Loucy (cell line): ENCODE data around the gene SLC4A5.

Source experiments
- H2AFZ ChIP-seq: fragments of 200-600 bp; sonication (generic); 2 replicates; pipeline ENCODE4 v1.6.0; 2016; ENCODE audit warnings: antibody characterized with exemption, mild to moderate bottlenecking, low read length, moderate library complexity
- H3F3A ChIP-seq: fragments of 200-600 bp; 2 replicates; pipeline ENCODE4 v1.6.0; 2016; ENCODE audit warnings: antibody characterized with exemption, low read depth, mild to moderate bottlenecking
- H3K27me3 ChIP-seq: fragments of 200-600 bp; sonication (generic); 2 replicates; pipeline ENCODE4 v1.6.1; 2014; ENCODE audit warnings: low read length, mild to moderate bottlenecking; ENCODE audit not compliant: insufficient read depth, poor library complexity, severe bottlenecking
- H3K36me3 ChIP-seq: fragments of 200-600 bp; sonication (generic); 2 replicates; pipeline ENCODE4 v1.6.1; 2016; ENCODE audit warnings: low read length; ENCODE audit not compliant: insufficient read depth
- H3K4me1 ChIP-seq: fragments of 200-600 bp; sonication (generic); 2 replicates; pipeline ENCODE4 v1.5.1; 2014; ENCODE audit warnings: low read length, mild to moderate bottlenecking; ENCODE audit not compliant: insufficient read depth, poor library complexity, severe bottlenecking
- H3K4me2 ChIP-seq: fragments of 200-600 bp; sonication (generic); 2 replicates; pipeline ENCODE4 v1.6.0; 2014; ENCODE audit warnings: antibody characterized with exemption, low read length, low read depth, mild to moderate bottlenecking; ENCODE audit not compliant: poor library complexity, severe bottlenecking
- H3K4me3 ChIP-seq: fragments of 200-600 bp; sonication (generic); 2 replicates; pipeline ENCODE4 v1.5.1; 2014; ENCODE audit warnings: low read length, mild to moderate bottlenecking, mixed read lengths; ENCODE audit not compliant: poor library complexity, severe bottlenecking
- H3K79me2 ChIP-seq: fragments of 200-600 bp; sonication (generic); 2 replicates; pipeline ENCODE4 v1.6.1; 2014; ENCODE audit warnings: low read length; ENCODE audit not compliant: insufficient read depth
- H3K9ac ChIP-seq: fragments of 200-600 bp; sonication (generic); 2 replicates; pipeline ENCODE4 v1.6.0; 2014; ENCODE audit warnings: mild to moderate bottlenecking, low read depth, low read length, moderate library complexity; ENCODE audit not compliant: poor library complexity, severe bottlenecking
- H3K9me2 ChIP-seq: fragments of 200-600 bp; sonication (generic); replicated peaks from 2 replicates; pipeline ENCODE4 v1.6.1; 2016; ENCODE audit warnings: low read depth, low read length, mixed read lengths
- H3K9me3 ChIP-seq: fragments of 200-600 bp; sonication (generic); 2 replicates; pipeline ENCODE4 v1.6.1; 2014; ENCODE audit warnings: mild to moderate bottlenecking, antibody characterized with exemption, low read length, low read depth; ENCODE audit not compliant: insufficient read depth
- H4K20me1 ChIP-seq: fragments of 200-600 bp; sonication (generic); 2 replicates; pipeline ENCODE4 v1.6.0; 2014; ENCODE audit warnings: antibody characterized with exemption, low read length, mild to moderate bottlenecking; ENCODE audit not compliant: insufficient read depth, poor library complexity, severe bottlenecking
- CTCF ChIP-seq: fragments of 200-600 bp; sonication (generic); conservative IDR thresholded peaks from 2 replicates; pipeline ENCODE4 v1.5.1; 2014; ENCODE audit warnings: mild to moderate bottlenecking, antibody characterized with exemption, low read length
- EZH2phosphoT487 ChIP-seq: fragments of 200-600 bp; IDR thresholded peaks from 2 replicates; pipeline ENCODE4 v1.6.1; 2018; ENCODE audit warnings: antibody characterized with exemption, mild to moderate bottlenecking, moderate library complexity, borderline replicate concordance

Gene SLC4A5

DNA sequence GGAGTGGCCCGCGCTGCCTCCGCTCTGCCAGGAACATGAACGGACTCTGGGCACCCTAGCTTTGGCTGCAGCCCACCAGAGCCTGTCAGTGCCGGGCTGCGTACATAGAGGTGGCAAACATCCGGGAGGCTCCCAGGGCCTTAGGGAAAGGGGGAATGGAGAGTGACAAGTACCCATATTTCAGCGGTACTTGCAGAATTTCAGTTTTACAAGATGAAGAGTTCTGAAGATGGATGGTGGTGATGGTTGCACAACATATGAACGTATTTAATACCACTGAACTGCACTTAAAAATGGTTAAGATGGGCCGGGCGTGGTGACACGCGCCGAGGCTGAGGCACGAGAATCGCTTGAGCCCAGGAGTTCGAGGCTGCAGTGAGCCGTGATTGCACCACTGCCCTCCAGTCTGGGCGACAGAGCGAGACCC lies 143.9 kb downstream of the SLC4A5 start:
- Histone ChIP-seq H3F3A (no peaks in the 10 kb centered on the region), H3K4me1 (peaks cover 49% of the 10 kb centered on the region), H3K79me2 (peaks cover 53% of the 10 kb centered on the region), H3K9ac (peak overlapping the region; percentile 99), H3K4me2 (peak overlapping the region; percentile 94), H4K20me1 (peaks cover 48% of the 10 kb centered on the region), H3K9me2 (no peaks in the 10 kb centered on the region), H2AFZ (no peak overlapping the region), H3K4me3 (peak overlapping the region; percentile 90), H3K9me3 (no peaks in the 10 kb centered on the region), H3K27me3 (no peaks in the 10 kb centered on the region), H3K36me3 (no peaks in the 10 kb centered on the region)
- TF ChIP-seq CTCF (no peak), EZH2phosphoT487 (no peak)

DNA sequence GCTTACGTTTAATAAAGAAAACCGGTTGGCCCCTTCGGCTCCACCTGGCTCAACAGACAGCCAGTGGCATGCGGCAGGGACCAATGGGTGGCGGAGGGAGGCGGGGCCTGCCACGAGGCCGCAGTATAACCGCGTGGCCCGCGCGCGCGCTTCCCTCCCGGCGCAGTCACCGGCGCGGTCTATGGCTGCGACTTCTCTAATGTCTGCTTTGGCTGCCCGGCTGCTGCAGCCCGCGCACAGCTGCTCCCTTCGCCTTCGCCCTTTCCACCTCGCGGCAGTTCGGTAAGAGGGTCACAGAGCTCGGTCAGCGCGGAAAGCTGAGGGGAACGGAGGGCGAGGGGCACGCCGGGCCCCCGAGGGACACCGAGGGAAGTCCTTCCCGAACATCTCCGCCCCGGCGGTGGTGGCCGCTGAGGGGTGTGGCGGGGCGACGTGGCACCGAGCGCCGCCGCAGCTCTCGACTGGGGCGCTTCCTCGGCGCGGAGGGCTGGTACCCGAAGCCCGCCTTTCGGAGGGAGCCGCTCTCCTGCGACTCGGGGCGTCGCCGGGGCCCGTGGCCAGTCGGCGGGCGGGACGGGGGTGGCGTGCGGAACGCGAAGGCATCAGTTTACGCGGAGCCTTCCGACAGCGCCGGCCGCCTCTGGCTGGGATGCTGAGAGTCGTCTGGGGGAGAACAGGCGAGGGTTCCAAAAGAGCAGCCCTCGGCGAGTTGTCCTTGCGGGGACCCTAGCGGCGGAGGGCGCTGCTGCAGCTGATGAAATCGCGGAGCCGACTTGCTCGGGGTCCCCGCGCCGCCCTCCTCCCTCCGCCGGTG lies 144.5 kb downstream of the SLC4A5 start, which contains the start of gene MTHFD2:
Gene MTHFD2, plus strand, starts transcription at position 155 of the 814 bp plus-strand sequence. Its CDS starts 27 bp downstream, at position 182.
- peaks cover 47% of the 10 kb centered on the region for H3K79me2 ChIP-seq
- H3K9me3 ChIP-seq = no peaks in the 10 kb centered on the region
- H3K27me3 ChIP-seq = no peaks in the 10 kb centered on the region
- no peaks in the 10 kb centered on the region for H3K36me3 ChIP-seq
- peaks cover 44% of the 10 kb centered on the region for H4K20me1 ChIP-seq
- H3F3A ChIP-seq = no peaks in the 10 kb centered on the region
- no peaks in the 10 kb centered on the region for H3K9me2 ChIP-seq
- peak within 1 kb of the TSS; percentile 94 for H3K4me2 ChIP-seq
- peak within 1 kb of the TSS; percentile 99 for H3K9ac ChIP-seq
- peaks cover 45% of the 10 kb centered on the region for H3K4me1 ChIP-seq
- TF ChIP-seq CTCF (peak; percentile 65), EZH2phosphoT487 (no peak)
- H2AFZ ChIP-seq = peak within 1 kb of the TSS; percentile 77
- H3K4me3 ChIP-seq = peak within 1 kb of the TSS; percentile 90

GRCh38 chr2:74198023-74198460 lies 145.2 kb downstream of the SLC4A5 start:
- TF ChIP-seq EZH2phosphoT487 (no peak), CTCF (no peak)
- H3K79me2 ChIP-seq = peaks cover 41% of the 10 kb centered on the region
- no peaks in the 10 kb centered on the region for H3K9me3 ChIP-seq
- peak overlapping the region; percentile 36 for H3K9ac ChIP-seq
- peaks cover 40% of the 10 kb centered on the region for H3K4me1 ChIP-seq
- H3K27me3 ChIP-seq = no peaks in the 10 kb centered on the region
- H3K9me2 ChIP-seq = no peaks in the 10 kb centered on the region
- peaks cover 39% of the 10 kb centered on the region for H4K20me1 ChIP-seq
- H3K4me2 ChIP-seq = peak overlapping the region; percentile 75
- no peaks in the 10 kb centered on the region for H3F3A ChIP-seq
- peak overlapping the region; percentile 90 for H3K4me3 ChIP-seq
- H2AFZ ChIP-seq = peak overlapping the region; percentile 61; the same call in 1 of the 2 replicates
- H3K36me3 ChIP-seq = no peaks in the 10 kb centered on the region
